Brain microvascular endothelial cell (primary cell): ENCODE data around the gene MOCS2.

Source experiments
- DNase-seq: peaks from one replicate; pipeline ENCODE4 v3.0.0-alpha.2; 2020
- H3K27ac ChIP-seq: fragments of 250-450 bp; sonication (Bioruptor Pico); 2 replicates; pipeline ENCODE4 v1.5.1; 2020; ENCODE audit warnings: mild to moderate bottlenecking, moderate library complexity
- H3K27me3 ChIP-seq: fragments of 250-450 bp; sonication (Bioruptor Pico); replicated peaks from 2 replicates; pipeline ENCODE4 v1.5.1; 2020; ENCODE audit warnings: mild to moderate bottlenecking
- H3K36me3 ChIP-seq: fragments of 250-450 bp; sonication (Bioruptor Pico); replicated peaks from 2 replicates; pipeline ENCODE4 v1.5.1; 2020; ENCODE audit warnings: mild to moderate bottlenecking
- H3K4me3 ChIP-seq: 2 replicates; pipeline ENCODE4 v1.5.1; 2011; ENCODE audit warnings: low read depth, mild to moderate bottlenecking, control low read depth, low read length, moderate library complexity
- in situ Hi-C: cut with HindIII; loops from 2 replicates; pipeline ENCODE4 v1.10.0; 2017; ENCODE audit warnings: low sequenced_read_pairs, low pct_ligation_motif_present
- TF ChIP-seq, protein P1 (sequence below): IDR thresholded peaks from 2 replicates; pipeline ENCODE4 v1.5.1; 2011; ENCODE audit warnings: low read depth, mild to moderate bottlenecking, moderate library complexity, low read length, control low read depth, inconsistent platforms; ENCODE audit errors: missing control alignments

The MOCS2 gene, protein sequence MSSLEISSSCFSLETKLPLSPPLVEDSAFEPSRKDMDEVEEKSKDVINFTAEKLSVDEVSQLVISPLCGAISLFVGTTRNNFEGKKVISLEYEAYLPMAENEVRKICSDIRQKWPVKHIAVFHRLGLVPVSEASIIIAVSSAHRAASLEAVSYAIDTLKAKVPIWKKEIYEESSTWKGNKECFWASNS

DNA sequence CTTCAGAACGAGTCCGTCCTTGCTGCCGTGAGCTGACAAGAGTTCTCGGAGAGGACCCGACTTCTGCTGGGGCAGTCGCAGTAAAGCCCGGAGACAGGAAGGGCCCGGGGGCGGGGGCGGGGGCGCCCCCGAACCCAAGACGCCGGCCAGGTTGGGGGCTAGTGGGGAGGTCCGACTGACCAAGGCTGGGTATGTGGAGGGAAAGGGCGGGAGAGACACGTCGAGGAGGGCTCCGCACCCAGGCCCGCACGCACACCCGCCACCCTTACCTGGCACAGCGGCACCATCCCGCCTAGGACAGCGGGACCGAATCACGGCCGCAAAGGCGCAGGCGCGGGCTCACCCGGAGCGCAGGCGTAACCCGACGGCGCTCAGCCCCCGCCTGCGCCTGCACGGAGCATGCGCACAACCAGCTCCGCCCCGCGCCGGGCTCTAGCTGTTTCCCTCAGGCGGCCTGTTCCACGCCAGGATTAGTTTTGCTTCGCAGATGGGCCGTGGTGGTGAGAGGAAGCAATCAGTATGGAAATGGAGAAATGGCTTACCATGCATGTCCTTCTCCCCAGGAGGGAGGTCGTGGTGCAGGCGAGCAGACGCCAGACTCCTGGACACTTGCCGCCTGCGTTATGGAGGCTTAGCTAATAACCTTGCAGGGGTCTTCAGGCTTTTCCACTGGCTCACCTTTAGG lies at the start of gene MOCS2:
Gene MOCS2, minus strand, starts transcription at position 315 of the 685 bp plus-strand sequence. CDS start 2,583 bp downstream, outside the sequence.
- Histone ChIP-seq H3K27ac (peak within 1 kb of the TSS; percentile 18), H3K36me3 (peaks cover 5% of the 10 kb centered on the region), H3K27me3 (no peaks in the 10 kb centered on the region), H3K4me3 (peak within 1 kb of the TSS; percentile 81)
- in situ Hi-C loops = no loop called here
- DNase-seq = peak; percentile 76
- TF ChIP-seq, protein P1, sequence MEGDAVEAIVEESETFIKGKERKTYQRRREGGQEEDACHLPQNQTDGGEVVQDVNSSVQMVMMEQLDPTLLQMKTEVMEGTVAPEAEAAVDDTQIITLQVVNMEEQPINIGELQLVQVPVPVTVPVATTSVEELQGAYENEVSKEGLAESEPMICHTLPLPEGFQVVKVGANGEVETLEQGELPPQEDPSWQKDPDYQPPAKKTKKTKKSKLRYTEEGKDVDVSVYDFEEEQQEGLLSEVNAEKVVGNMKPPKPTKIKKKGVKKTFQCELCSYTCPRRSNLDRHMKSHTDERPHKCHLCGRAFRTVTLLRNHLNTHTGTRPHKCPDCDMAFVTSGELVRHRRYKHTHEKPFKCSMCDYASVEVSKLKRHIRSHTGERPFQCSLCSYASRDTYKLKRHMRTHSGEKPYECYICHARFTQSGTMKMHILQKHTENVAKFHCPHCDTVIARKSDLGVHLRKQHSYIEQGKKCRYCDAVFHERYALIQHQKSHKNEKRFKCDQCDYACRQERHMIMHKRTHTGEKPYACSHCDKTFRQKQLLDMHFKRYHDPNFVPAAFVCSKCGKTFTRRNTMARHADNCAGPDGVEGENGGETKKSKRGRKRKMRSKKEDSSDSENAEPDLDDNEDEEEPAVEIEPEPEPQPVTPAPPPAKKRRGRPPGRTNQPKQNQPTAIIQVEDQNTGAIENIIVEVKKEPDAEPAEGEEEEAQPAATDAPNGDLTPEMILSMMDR = no peak

DNA sequence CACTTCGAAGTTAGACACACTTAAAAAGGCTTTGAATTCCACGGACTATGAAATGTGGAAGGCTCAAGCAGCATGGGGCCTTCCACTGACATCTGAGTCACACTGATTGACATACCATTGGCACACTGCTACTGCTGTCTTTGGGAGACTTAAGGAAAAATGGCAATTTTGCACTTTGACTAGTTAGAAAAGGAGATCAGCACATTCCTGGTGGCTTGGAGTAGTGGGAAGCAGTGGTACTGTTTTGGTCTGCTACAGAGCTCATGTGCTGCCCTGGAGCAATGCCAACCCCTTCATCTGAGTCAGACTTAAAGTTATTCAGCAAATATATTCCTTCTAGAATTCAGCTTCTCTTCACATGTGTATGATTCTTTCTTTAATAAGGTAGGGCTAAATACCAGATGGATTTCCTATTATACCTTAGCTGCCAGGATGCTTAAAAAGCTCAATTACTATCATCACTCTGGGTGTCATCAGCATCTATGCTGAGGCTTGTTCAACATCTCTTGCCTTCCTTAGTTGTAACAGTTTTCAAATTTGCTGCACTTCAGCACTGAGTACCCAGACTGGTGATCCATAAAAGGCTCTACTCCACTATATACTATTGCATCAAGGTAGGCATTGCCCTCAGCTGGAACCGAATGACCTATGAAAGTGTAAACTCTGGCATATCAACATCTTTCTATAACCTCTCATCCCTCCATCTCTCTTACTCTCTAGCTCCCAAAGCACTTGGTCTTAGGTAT lies 42.3 kb upstream of the MOCS2 start:
- in situ Hi-C loops = no loop called here
- H3K27ac ChIP-seq = no peak overlapping the region
- no peak overlapping the region for H3K4me3 ChIP-seq
- DNase-seq = peak; percentile 93
- TF ChIP-seq, protein P1 = no peak
- no peaks in the 10 kb centered on the region for H3K36me3 ChIP-seq
- H3K27me3 ChIP-seq = no peaks in the 10 kb centered on the region

DNA sequence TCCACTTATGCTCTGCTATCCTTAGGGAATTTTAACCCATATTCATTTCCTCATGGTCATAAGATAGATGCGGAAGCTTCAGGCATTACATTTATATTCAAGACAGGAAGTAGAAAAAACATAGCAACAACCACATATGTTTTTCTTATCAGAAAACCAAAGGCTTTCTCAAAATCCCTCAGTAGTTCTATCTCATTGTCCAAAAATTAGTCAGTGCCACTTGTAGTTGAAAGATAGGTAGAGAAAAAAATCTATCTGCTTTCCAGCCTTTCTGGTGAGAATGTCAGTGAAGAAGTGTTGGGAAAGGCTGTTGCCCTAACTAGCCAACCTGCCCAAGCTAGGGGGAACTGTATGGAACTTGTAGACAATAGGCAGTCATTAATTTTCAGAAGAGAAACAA lies 23.5 kb upstream of the MOCS2 start:
- TF ChIP-seq, protein P1 = no peak
- no peak for DNase-seq
- Histone ChIP-seq H3K27ac (no peak overlapping the region), H3K36me3 (no peaks in the 10 kb centered on the region), H3K27me3 (no peaks in the 10 kb centered on the region), H3K4me3 (no peak overlapping the region)
- in situ Hi-C loops = no loop called here

DNA sequence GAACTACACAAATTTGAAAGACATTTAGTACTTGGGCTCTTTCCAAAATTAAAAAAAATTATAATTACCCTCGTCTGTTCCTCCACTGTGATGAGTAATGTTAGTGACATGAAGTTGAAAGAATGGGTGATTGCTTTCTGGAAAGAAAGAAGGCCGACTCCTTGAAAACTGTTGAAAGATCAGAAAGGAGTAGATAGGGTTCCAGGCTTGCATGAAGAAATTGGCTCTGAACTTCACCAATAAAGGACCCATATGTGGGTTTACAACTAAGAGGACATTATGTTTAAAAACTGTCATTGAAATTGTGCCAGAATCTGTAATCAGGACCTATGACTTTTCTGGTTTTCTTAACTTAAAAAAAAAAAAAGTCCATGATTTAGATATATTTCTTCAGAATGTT lies 20.7 kb upstream of the MOCS2 start:
- TF ChIP-seq, protein P1 = no peak
- in situ Hi-C loops = no loop called here
- no peaks in the 10 kb centered on the region for H3K36me3 ChIP-seq
- H3K4me3 ChIP-seq = no peak overlapping the region
- no peaks in the 10 kb centered on the region for H3K27me3 ChIP-seq
- DNase-seq = no peak
- H3K27ac ChIP-seq = no peak overlapping the region

DNA sequence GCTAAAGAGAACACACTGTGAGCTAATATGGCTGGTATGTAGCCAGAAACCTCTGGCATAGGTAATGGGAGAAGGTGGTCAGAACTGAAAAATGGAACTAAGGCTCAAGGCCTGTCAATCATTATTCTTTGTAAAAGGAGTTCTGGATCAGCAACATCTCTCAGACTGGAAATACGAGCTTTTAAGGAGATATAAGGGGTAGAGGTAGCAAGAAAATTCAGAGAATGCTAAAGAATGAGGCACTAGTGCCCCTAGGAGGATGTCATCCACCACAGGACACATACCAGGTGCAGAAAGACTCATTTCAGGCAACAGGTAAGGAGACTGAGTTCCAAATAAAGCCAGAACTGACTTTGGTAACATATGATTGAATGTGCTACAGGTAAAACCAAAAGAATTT lies 18.9 kb upstream of the MOCS2 start:
- TF ChIP-seq, protein P1 = no peak
- Histone ChIP-seq H3K36me3 (no peaks in the 10 kb centered on the region), H3K27ac (no peak overlapping the region), H3K27me3 (no peaks in the 10 kb centered on the region), H3K4me3 (no peak overlapping the region)
- no peak for DNase-seq
- in situ Hi-C loops = no loop called here
